Kidney epithelial cell (primary cell): ENCODE data around the gene KRT80. TPM values are rescaled to one million over a fixed set of nuclear protein-coding genes. Genes with fewer than 3 reads are reported as not detected.

Experiments
- DNase-seq: peaks from one replicate; pipeline ENCODE4 v3.0.0-alpha.2; 2010; ENCODE audit warnings: low read depth
- H3K27me3 ChIP-seq: 2 replicates; pipeline ENCODE4 v1.6.0; 2011; ENCODE audit warnings: low read length; ENCODE audit not compliant: control insufficient read depth, insufficient read depth
- H3K36me3 ChIP-seq: 2 replicates; pipeline ENCODE4 v1.5.1; 2011; ENCODE audit warnings: low read length; ENCODE audit not compliant: control insufficient read depth, insufficient read depth
- H3K4me3 ChIP-seq: 2 replicates; pipeline ENCODE4 v1.5.1; 2011; ENCODE audit warnings: low read depth, mild to moderate bottlenecking, control low read depth, low read length
- CTCF ChIP-seq: IDR thresholded peaks from 2 replicates; pipeline ENCODE4 v1.5.1; 2011; ENCODE audit warnings: mild to moderate bottlenecking, moderate library complexity, low read length, control low read depth, inconsistent platforms; ENCODE audit not compliant: insufficient read depth, poor library complexity, severe bottlenecking
- total RNA-seq: library from RNA; depleted of rRNA; stranded (reverse); fragments of >200 nt; gene quantifications from 2 replicates; pipeline ENCODE4 v1.2.3, GENCODE V29; 2015

The KRT80 gene
- total RNA-seq, 1 donor from 2014 or later, result 19.4 TPM

DNA sequence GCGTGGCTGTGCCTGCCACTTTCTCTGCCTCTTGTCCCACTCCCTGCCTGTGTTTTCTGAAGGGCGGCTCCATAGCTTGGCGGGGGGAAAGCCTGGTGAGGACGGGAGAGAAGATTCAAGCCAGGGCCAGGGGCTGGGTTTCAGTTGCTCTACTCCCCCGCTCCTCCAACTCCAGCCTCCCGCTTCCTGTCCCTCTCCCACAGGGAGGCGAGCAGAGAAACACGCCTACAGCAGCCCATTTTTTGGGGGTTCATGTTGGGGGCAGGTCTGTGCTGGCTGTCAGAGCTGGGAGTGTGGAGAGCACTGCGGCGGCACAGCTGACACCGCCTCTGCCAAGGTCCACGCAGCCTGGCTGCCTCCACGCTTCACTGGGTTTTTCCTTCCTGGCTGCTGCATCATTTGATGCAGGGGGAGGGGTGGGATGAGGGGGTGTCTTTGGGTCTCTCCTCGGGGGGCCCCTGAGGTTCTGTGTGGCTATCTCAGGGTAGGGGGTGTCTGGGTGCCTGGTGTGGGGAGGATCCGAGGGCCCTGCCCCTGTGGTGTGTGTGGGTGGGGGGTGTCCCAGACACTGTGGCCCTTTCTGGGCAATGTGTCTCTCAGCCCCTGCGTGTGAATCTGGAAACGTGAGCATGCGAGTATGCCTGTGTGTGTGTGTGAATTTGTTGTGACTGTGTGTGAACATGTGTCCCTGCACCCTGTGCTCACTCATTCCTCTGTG, 10.7 kb upstream of the KRT80 start:
- Histone ChIP-seq H3K4me3 (no peak overlapping the region), H3K36me3 (no peaks in the 10 kb centered on the region), H3K27me3 (no peaks in the 10 kb centered on the region)
- DNase-seq, result no peak
- no peak for TF ChIP-seq CTCF

- no peak for TF ChIP-seq CTCF
- no peak for DNase-seq
Observed at GRCh38 chr12:52201451-52201839, 9.6 kb upstream of the KRT80 start.

GRCh38 chr12:52200781-52201450, 9.1 kb upstream of the KRT80 start:
- Histone ChIP-seq H3K27me3 (no peaks in the 10 kb centered on the region), H3K4me3 (no peak overlapping the region), H3K36me3 (no peaks in the 10 kb centered on the region)
- DNase-seq, result no peak
- TF ChIP-seq CTCF, result no peak

More at GRCh38 chr12:52201451-52201839, 9.6 kb upstream of the KRT80 start:
- no peaks in the 10 kb centered on the region for H3K27me3 ChIP-seq
- no peaks in the 10 kb centered on the region for H3K36me3 ChIP-seq
- no peak overlapping the region for H3K4me3 ChIP-seq

DNA sequence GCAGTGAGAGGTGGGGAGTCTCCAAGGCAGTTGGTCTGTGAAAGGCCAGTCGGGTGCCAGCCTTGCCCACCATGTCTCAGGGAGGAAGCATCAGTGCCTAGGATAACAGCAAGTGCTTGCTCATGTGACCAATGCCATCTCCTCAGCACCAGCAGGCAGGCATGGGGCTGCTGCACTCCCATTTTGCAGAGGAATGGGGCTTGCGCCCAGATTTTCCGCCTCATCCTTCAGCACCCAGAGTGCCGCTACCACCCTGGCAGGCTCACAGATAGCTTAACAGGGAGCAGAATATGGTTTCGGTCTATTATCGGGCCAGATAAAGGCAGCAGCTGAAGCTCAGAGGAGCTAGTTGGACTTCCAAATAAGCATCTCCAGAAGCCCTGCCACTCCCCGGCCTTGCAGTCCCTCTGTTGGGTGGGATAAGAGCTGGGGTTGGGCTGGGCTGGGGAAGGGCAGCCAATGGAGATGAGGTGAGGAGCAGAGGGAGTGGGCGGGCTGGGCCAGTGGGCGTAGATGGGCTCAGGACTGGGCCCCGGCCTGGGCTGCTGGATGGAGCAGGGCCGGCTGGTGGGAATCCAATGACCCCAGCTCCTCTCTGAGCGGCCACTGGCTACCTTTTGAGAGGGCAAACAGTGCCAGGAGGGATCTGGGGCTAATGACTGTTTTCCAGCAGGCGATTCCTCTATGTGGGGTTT, 8.4 kb upstream of the KRT80 start:
- Histone ChIP-seq H3K36me3 (no peaks in the 10 kb centered on the region), H3K27me3 (no peaks in the 10 kb centered on the region), H3K4me3 (no peak overlapping the region)
- DNase-seq, result no peak
- no peak for TF ChIP-seq CTCF

- Histone ChIP-seq H3K27me3 (no peaks in the 10 kb centered on the region), H3K36me3 (no peaks in the 10 kb centered on the region), H3K4me3 (no peak overlapping the region)
- no peak for TF ChIP-seq CTCF
- DNase-seq, result no peak
Observed at GRCh38 chr12:52199294-52199919, 7.6 kb upstream of the KRT80 start.
